Stimulated activated CD8-positive, alpha-beta memory T cell treated with anti-CD3 and anti-CD28 coated beads, Interleukin-4, amount 100 ng/mL, for 1 hour (primary cell): ENCODE results near the gene WDR12.
A peak's percentile ranks its signal among the peaks of the same experiment; 100 is the strongest.
"Not testable (repeated sequence)": the region's sequence is repeated elsewhere in the genome, so short reads cannot be mapped to it uniquely, and the experiment has no call there.

Experiments used
- DNase-seq, 2 donors: peaks; one replicate each; pipeline ENCODE4 v3.0.0-alpha.2; 2020; ENCODE audit warnings: low read depth in 2 of 2, low spot score in 1 of 2

Gene WDR12

DNA sequence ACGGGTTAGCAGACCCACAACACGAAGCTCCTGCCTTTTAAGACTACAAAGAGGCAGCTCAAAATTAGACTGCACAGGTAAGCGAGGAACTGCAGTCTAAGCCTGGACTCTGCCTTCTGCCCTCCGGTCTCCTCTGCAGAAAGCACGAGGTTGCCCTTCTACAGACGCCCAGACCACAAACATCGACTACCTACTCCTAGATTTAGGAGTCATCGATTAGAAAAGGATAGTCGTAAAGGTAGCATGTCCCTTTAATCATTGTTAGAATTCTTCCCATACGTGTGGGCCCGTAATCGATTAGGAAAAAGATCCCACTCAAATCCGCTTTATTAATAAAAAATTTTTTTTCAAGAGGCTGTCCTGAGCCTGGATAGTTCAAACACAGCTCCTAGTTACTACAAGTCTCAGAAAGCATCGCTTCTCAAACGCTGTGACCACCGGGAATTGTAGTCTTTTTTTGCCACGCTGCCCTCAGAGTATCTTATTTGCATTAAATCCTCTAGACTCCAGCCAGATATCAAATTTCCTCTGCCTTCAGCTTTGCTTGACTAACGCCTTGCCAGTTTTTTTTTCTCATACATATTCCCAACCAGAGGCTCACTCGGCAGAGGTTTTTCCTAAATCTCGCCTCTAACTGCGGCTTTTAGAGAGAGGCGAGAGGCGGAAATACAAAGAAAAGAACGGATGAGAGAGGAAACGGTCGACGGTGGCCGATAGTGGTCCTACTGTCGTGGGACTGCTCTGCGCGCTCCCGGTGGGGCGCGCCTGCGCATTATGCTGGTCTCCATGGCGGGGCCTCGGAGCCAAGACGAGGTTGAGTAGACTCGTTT lies at the start of gene WDR12, which contains the start of gene CARF:
WDR12 (minus strand) TSS at position 162 of the 830 bp plus-strand sequence. CDS start 197 bp downstream, outside the sequence.
CARF (plus strand) TSS at position 764 of the 830 bp plus-strand sequence. CDS start 29,628 bp downstream, outside the sequence.
- DNase-seq, result peak; percentile 68 to 79

- no peak for DNase-seq
Measured at GRCh38 chr2:202960524-202960923, 49.1 kb upstream of the WDR12 start.

GRCh38 chr2:202950592-202950991 lies 39.1 kb upstream of the WDR12 start:
- DNase-seq, result no peak

DNA sequence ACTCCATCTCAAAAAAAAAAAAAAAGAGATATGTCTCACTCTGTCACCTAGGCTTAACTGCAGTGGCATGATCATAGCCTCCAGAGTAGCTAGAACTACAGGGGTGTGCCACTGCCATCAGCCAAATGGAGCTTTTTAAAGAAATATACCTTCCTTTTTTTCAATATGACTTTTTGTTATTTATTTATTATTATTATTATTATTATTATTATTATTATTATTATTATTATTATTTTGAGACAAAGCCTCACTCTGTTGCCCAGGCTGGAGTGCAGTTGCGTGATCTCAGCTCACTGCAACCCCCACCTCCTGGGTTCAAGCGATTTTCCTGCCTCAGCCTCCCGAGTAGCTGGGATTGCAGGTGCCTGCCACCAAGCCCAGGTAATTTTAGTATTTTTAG lies 37.9 kb upstream of the WDR12 start:
- DNase-seq, result not testable (repeated sequence)

DNA sequence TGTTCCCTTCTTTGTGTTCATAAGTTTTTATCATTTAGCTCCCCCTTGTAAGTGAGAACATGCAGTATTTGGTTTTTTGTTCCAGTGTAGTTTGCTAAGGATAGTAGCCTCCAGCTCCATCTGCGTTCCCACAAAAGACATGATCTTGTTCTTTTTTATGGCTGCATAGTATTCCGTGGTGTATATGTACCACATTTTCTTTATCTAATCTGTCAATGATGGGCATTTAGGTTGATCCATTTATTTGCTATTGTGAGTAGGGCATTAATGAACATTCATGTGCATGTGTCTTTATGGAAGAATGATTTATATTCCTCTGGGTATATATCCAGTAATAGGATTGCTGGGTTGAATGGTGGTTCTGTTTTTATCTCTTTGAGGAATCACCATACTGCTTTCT lies 34.0 kb upstream of the WDR12 start:
- no peak for DNase-seq

GRCh38 chr2:202944816-202945215 lies 33.3 kb upstream of the WDR12 start:
- no peak for DNase-seq

DNA sequence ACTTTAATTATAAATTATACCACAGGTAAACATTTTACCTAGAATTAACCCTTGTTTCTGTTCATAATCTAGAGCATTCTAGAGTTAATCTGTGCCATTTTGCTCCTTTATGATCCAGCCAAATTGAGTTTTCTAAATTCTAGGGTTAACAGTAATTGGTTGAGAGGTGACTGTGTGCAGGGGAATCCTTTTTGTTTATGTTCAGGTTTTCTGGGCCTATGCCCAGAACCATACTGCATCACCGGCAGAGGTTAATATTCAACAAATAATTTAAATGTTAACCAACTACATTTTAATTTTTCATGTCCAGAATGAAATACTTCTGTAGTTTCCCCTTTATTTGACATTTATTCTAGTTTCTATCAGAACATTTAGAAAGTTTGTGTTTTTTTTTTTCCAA lies 32.9 kb upstream of the WDR12 start:
- no peak for DNase-seq

GRCh38 chr2:202941771-202942170 lies 30.3 kb upstream of the WDR12 start:
- DNase-seq, result no peak

DNA sequence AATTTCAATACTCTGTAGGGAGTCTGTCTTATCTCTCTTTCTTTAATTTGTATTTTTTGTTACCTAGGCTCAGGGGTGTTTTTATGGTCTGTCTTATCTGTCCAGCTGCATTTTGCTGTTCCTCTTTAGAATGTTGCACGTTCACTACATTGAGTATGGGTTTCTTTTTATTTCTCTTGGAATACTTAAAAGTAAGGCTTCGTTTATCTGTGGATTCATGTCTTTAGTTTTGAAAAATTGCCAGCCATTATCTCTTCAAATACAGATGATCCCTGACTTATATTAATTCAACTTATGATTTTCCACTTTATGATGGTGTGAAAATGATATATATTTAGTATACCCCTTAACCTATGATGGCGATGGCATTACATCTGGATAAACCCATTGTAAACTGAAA lies 27.5 kb upstream of the WDR12 start:
- DNase-seq, result no peak

DNA sequence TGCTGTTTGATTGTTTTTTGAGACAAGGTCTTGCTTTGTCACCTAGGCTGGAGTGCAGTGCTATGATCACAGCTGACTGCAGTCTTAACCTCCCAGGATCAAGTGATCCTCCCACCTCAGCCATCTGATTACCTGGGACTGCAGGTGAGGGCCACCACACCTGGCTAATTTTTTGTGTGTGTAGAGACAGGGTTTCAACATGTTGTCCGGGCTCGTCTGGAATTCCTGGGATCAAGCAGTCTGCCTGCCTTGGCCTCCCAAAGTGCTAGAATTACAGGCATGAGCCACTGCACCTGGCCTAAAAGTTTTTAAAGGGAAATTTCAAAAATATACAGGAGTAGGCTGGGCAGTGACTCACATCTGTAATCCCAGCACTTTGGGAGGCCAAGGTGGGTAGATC lies 23.0 kb upstream of the WDR12 start:
- DNase-seq, result no peak

GRCh38 chr2:202933958-202934357 lies 22.5 kb upstream of the WDR12 start:
- no peak for DNase-seq

- no peak for DNase-seq
Measured at GRCh38 chr2:202933139-202933510, 21.7 kb upstream of the WDR12 start.

GRCh38 chr2:202932425-202933138 lies 21.1 kb upstream of the WDR12 start:
- DNase-seq, result no peak

DNA sequence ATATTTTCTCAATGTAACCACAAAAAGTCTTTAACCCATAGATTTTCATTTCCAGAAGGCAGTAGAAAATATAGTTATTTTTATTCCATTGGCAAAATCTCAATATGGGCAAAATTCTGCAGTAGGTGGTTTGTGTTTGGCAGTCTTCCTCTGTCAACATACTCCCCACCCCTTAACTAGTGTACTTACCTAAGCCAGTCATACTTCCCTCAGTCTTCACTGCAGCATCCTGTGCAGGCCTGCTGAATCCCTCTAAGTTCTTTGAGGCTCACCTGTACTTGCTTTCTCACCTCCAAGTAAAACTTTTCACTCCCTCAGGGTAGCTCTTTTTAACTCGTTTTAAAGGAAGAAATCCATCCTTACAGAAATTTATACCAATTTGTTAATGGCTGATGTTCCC lies 7.4 kb upstream of the WDR12 start:
- no peak for DNase-seq

DNA sequence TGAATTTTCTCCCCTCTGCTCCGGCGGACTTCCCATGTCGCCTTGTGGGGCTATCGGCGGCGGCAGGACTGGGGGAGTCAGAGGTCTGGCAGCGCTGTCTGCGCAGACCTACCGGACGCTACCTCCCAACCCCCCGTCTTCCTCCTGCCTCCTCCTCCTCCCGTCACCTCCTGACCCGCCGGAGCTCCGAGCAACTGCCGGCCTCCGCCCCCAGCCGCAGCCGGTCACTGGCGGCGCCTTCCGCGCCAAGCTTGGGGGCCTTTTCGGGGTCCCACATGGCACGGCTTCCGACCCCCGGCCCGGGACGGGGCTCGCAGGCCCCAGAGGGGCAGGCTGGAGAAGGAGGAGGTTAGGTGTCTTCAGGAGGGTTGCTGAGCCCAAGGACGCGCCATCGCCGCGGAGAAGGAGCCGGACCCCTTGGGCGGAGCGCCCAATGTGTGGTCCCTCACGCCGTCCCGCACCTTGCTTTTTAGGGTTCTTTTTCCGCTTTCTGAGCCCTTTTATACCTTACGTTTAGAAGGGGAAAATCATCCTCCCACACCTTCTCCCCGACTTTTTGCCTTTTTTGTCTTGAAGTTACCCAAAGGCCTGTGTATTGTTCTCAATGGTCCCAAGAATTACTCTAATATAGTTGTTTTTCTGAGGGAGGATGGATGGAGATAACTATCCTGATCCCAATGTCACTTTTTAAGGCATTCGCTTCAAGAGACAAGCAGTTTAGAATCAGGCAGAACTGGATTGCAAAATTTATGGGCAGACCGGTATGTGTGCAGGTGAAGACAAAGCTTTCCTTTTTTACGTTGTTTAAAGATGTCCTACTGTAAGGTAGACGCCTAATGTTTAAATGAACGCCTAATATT lies 1.1 kb upstream of the WDR12 start:
- peak in 1 of 2 donors; percentile 1 for DNase-seq

- no peak for DNase-seq
Measured at GRCh38 chr2:202911203-202911511, 316 bp downstream of the WDR12 start.

DNA sequence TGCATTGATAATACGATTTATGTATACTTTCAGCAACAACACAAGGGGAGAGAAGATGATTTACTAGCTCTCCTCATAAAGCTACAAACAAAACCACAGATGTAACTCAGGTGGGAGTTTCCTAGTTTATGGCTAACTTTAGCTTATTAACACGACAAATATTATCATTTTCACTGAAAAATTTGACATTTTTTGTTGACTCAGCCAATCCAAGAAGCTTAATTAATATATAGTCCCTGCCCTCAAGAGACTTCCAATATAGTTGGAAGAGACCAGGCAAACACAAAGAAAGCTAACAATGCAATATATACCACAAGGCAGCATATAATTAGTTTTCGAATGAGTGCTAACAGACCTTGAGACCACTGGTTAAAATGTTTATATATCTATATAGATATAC lies 775 bp downstream of the WDR12 start:
- DNase-seq, result no peak

- DNase-seq, result not testable (repeated sequence)
Measured at GRCh38 chr2:202910250-202910649, 1.2 kb downstream of the WDR12 start.

GRCh38 chr2:202909394-202910192 lies 1.9 kb downstream of the WDR12 start:
- DNase-seq, result no peak

GRCh38 chr2:202908186-202908585 lies 3.3 kb downstream of the WDR12 start:
- no peak for DNase-seq

DNA sequence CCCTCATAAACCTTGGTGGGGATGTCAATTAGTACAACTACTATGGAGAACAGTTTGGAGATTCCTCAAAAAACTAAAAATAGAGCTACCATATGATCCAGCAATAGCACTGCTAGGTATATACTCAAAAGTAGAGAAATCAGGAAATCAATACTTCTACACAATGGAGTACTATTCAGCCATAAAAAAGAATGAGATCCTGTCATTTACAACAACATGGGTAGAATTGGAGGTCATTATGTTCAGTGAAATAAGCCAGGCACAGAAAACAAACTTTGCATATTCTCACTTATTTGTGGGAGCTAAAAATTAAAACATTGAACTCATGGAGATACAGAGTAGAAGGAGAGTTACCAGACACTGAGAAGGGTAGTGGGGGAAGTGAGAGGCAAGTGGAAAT lies 6.0 kb downstream of the WDR12 start:
- not testable (repeated sequence) for DNase-seq
